Cardiac fibroblast (primary cell): ENCODE results near the gene SEMA5A.
"Not testable (repeated sequence)": the region's sequence is repeated elsewhere in the genome, so short reads cannot be mapped to it uniquely, and the experiment has no call there.

Experiments
- DNase-seq, 2 donors: peaks; one replicate each; pipeline versions ENCODE4 v3.0.0 to v3.0.0-alpha.2; 2010; ENCODE audit warnings: low read depth in 2 of 2
- H3K4me3 ChIP-seq, 2 donors: replicated peaks in 1 of 2; 1 replicate in 1 of 2; 2 replicates in 1 of 2; pipeline ENCODE4 v1.5.1; 2011; ENCODE audit warnings: low read depth in 2 of 2, low read length in 2 of 2, mild to moderate bottlenecking in 2 of 2, moderate library complexity in 1 of 2
- CTCF ChIP-seq: IDR thresholded peaks from one replicate; pipeline ENCODE4 v1.5.1; 2011; ENCODE audit warnings: low read depth, mild to moderate bottlenecking, low read length, inconsistent platforms

SEMA5A gene

GRCh38 chr5:9415091-9415490, 130.8 kb downstream of the SEMA5A start:
- no peak for TF ChIP-seq CTCF
- no peak overlapping the region for H3K4me3 ChIP-seq
- no peak for DNase-seq

GRCh38 chr5:9411142-9411541, 134.7 kb downstream of the SEMA5A start:
- no peak for TF ChIP-seq CTCF
- no peak overlapping the region for H3K4me3 ChIP-seq
- no peak for DNase-seq

GRCh38 chr5:9409413-9409960, 136.4 kb downstream of the SEMA5A start:
- H3K4me3 ChIP-seq, result no peak overlapping the region
- TF ChIP-seq CTCF, result no peak
- DNase-seq, result no peak

GRCh38 chr5:9408964-9409363, 136.9 kb downstream of the SEMA5A start:
- no peak for DNase-seq
- no peak for TF ChIP-seq CTCF

GRCh38 chr5:9405196-9405754, 140.6 kb downstream of the SEMA5A start:
- H3K4me3 ChIP-seq, result no peak overlapping the region
- no peak for TF ChIP-seq CTCF
- no peak for DNase-seq

More at GRCh38 chr5:9408964-9409363, 136.9 kb downstream of the SEMA5A start:
- no peak overlapping the region for H3K4me3 ChIP-seq

GRCh38 chr5:9401786-9402472, 143.9 kb downstream of the SEMA5A start:
- peak; percentile 26 to 56 for DNase-seq
- no peak overlapping the region for H3K4me3 ChIP-seq
- no peak for TF ChIP-seq CTCF

- not testable (repeated sequence) for H3K4me3 ChIP-seq, DNase-seq
These were observed 146.1 kb downstream of the SEMA5A start for GRCh38 chr5:9399783-9400182.
